RWPE2 (cell line): Measurements from ENCODE around the gene GCSAML.

Experiments used
- ATAC-seq: fragments of 200-7000 bp; cut with Tn5 transposase; 3 replicates; pipeline ENCODE4 v1.9.1; 2021; ENCODE audit warnings: low read depth
- DNase-seq: peaks from one replicate; pipeline ENCODE4 v3.0.0-alpha.2; 2020; ENCODE audit warnings: low spot score
- H3K27ac ChIP-seq: fragments of 450-650 bp; 2 replicates; pipeline ENCODE4 v1.5.1; 2017; ENCODE audit warnings: mild to moderate bottlenecking; ENCODE audit not compliant: poor library complexity, severe bottlenecking
- H3K27me3 ChIP-seq: fragments of 250-450 bp; sonication (Bioruptor Pico); 2 replicates; pipeline ENCODE4 v1.5.1; 2021; ENCODE audit warnings: mild to moderate bottlenecking, moderate library complexity; ENCODE audit not compliant: insufficient read depth, poor library complexity, severe bottlenecking
- H3K36me3 ChIP-seq: fragments of 250-450 bp; sonication (Bioruptor Pico); 2 replicates; pipeline ENCODE4 v1.5.1; 2020; ENCODE audit warnings: low read depth, mild to moderate bottlenecking, moderate library complexity
- H3K4me1 ChIP-seq: fragments of 250-450 bp; sonication (Bioruptor Pico); 2 replicates; pipeline ENCODE4 v1.5.1; 2021; ENCODE audit warnings: mild to moderate bottlenecking, moderate library complexity; ENCODE audit not compliant: insufficient read depth, poor library complexity, severe bottlenecking
- H3K4me3 ChIP-seq: fragments of 250-450 bp; sonication (Bioruptor Pico); 2 replicates; pipeline ENCODE4 v1.5.1; 2021; ENCODE audit warnings: mild to moderate bottlenecking, moderate library complexity; ENCODE audit not compliant: severe bottlenecking
- H3K9me3 ChIP-seq: fragments of 250-450 bp; sonication (Bioruptor Pico); 2 replicates; pipeline ENCODE4 v1.5.1; 2021; ENCODE audit warnings: mild to moderate bottlenecking, moderate library complexity; ENCODE audit not compliant: severe bottlenecking
- CTCF ChIP-seq: fragments of 450-650 bp; IDR thresholded peaks from one replicate; pipeline ENCODE4 v1.5.1; 2017; ENCODE audit warnings: mild to moderate bottlenecking, moderate library complexity; ENCODE audit not compliant: poor library complexity, severe bottlenecking

Gene GCSAML

GRCh38 chr1:247562198-247562597 is 13.3 kb downstream of the GCSAML start:
- H3K27ac ChIP-seq: no peak overlapping the region
- H3K4me1 ChIP-seq: no peaks in the 10 kb centered on the region
- ATAC-seq (no peak), DNase-seq (no peak)
- no peak overlapping the region for H3K4me3 ChIP-seq
- no peaks in the 10 kb centered on the region for H3K36me3 ChIP-seq
- TF ChIP-seq CTCF: no peak
- no peaks in the 10 kb centered on the region for H3K9me3 ChIP-seq
- H3K27me3 ChIP-seq: no peaks in the 10 kb centered on the region

DNA sequence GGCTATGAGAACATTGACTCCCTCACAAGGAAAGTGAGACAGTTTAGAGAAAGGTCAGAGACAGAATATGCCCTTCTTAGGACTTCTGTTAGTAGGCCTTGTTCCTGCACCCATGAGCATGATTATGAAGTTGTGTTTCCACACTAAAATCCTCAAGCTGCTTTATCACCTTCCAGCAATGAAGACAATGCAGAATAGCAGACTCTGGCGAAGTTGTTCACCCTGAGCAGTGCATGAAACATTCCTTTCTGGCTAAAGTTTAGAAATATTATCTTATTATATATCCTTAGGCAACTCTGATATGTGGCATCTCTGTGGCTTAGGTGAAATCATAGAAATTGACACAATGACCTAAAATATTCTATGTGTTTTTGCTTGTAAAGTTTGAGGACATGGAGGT is 25.3 kb downstream of the GCSAML start:
- Histone ChIP-seq H3K4me3 (no peak overlapping the region), H3K36me3 (no peaks in the 10 kb centered on the region), H3K9me3 (no peaks in the 10 kb centered on the region), H3K4me1 (no peaks in the 10 kb centered on the region), H3K27me3 (no peaks in the 10 kb centered on the region), H3K27ac (no peak overlapping the region)
- ATAC-seq (no peak), DNase-seq (no peak)
- TF ChIP-seq CTCF: no peak

GRCh38 chr1:247574664-247575063 is 25.7 kb downstream of the GCSAML start:
- no peak for ATAC-seq
- Histone ChIP-seq H3K4me3 (no peak overlapping the region), H3K36me3 (no peaks in the 10 kb centered on the region), H3K27me3 (no peaks in the 10 kb centered on the region), H3K4me1 (no peaks in the 10 kb centered on the region), H3K9me3 (no peaks in the 10 kb centered on the region), H3K27ac (no peak overlapping the region)
- TF ChIP-seq CTCF: no peak
- no peak for DNase-seq

DNA sequence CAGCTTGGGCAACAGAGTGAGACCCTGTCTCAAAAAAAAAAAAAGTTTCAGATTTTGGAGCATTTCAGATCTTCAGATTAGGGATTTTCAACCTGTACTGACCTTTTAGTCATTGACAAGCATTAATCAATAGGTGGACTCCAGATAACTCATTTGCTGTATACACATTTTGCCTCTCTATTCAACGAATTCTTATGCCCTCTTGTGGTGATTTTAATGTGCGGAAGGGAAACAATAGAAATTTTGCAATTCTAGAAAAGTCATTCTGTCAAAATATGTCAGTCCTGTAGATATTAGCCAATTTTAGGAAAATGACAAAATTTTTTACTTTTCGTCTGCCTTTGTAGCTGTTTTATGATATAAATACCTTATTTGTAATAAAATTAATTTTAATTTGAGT is 27.6 kb downstream of the GCSAML start:
- Histone ChIP-seq H3K9me3 (no peaks in the 10 kb centered on the region), H3K36me3 (no peaks in the 10 kb centered on the region), H3K4me3 (no peak overlapping the region), H3K27ac (no peak overlapping the region), H3K27me3 (no peaks in the 10 kb centered on the region), H3K4me1 (no peaks in the 10 kb centered on the region)
- ATAC-seq (no peak), DNase-seq (no peak)
- TF ChIP-seq CTCF: peak; percentile 46

DNA sequence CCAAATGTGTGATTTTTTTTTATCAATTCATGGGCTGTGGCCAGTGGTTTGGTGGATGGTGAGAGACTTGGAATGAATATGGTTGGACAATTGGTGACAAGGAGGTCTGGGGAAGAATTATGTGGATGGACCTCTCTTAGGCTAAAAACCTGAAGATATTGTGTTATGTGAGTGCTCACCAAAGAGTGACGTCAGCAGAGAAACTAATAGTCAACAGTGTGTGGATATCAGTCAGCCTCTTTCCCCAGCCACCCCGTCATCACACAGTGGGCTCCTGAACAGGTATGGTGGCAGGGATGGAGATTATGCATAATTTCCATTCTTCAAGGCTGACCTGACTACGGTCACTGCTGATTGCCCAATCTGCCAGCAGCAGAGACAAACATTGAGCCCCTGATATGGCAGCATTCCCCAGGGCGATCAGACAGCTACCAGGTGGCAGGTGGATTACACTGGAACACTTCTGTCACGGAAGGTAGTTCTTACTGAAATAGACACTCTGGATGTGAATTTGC is 30.1 kb downstream of the GCSAML start:
- DNase-seq (no peak), ATAC-seq (no peak)
- Histone ChIP-seq H3K4me3 (no peak overlapping the region), H3K27ac (no peak overlapping the region), H3K4me1 (no peaks in the 10 kb centered on the region), H3K9me3 (no peaks in the 10 kb centered on the region), H3K36me3 (no peaks in the 10 kb centered on the region), H3K27me3 (no peaks in the 10 kb centered on the region)
- no peak for TF ChIP-seq CTCF
